H1 (cell line): ENCODE results near the gene EGF. TPM values are rescaled to one million over a fixed set of nuclear protein-coding genes. Genes with fewer than 3 reads are reported as not detected.

ENCODE experiments used
- CTCF ChIA-PET: fragments of 300-600 bp; sonication (Branson Sonifier 250); formaldehyde crosslinking; loops from one replicate; lab custom pipeline; 2021; ENCODE audit not compliant: partially characterized antibody; lab: Charles Lee
- POLR2A ChIA-PET: fragments of 300-600 bp; sonication (Branson Sonifier 250); formaldehyde crosslinking; loops from one replicate; lab custom pipeline; 2021; ENCODE audit warnings: inconsistent platforms; ENCODE audit not compliant: partially characterized antibody; lab: Charles Lee
- DNase-seq, 2 experiments: peaks; one replicate each; pipeline versions ENCODE4 v3.0.0 to v3.0.0-alpha.2; 2010 to 2022; ENCODE audit warnings: low spot score in 2 of 2, low read depth in 1 of 2, mixed read lengths in 1 of 2
- FAIRE-seq: peaks from 2 replicates; lab custom pipeline; 2011; peaks lifted over from hg19 to GRCh38; lab: Jason Lieb, UNC
- H2AFZ ChIP-seq: 2 replicates; pipeline ENCODE4 v1.8.1; 2012; ENCODE audit warnings: low read length, inconsistent platforms
- H2AK5ac ChIP-seq: 2 replicates; pipeline ENCODE4 v1.6.1; 2013; ENCODE audit warnings: low read depth, low read length
- H2BK120ac ChIP-seq: replicated peaks from 2 replicates; pipeline ENCODE3; 2013; ENCODE audit warnings: low read depth, low read length, inconsistent platforms
- H2BK12ac ChIP-seq: 2 replicates; pipeline ENCODE4 v1.6.1; 2013; ENCODE audit warnings: low read depth, low read length
- H2BK15ac ChIP-seq: 2 replicates; pipeline ENCODE4 v1.6.1; 2013; ENCODE audit warnings: low read length
- H2BK20ac ChIP-seq: 2 replicates; pipeline ENCODE4 v1.6.1; 2013; ENCODE audit warnings: low read length
- H2BK5ac ChIP-seq: 2 replicates; pipeline ENCODE4 v1.6.1; 2013; ENCODE audit warnings: low read depth, low read length
- H3K14ac ChIP-seq: 2 replicates; pipeline ENCODE4 v1.6.1; 2013; ENCODE audit warnings: inconsistent platforms; ENCODE audit not compliant: insufficient read length
- H3K18ac ChIP-seq: 2 replicates; pipeline ENCODE4 v1.6.1; 2013; ENCODE audit warnings: low read length; ENCODE audit errors: extremely low read depth
- H3K23ac ChIP-seq: 2 replicates; pipeline ENCODE4 v1.6.1; 2013; ENCODE audit warnings: inconsistent platforms; ENCODE audit not compliant: insufficient read length
- H3K23me2 ChIP-seq: 2 replicates; pipeline ENCODE4 v1.6.1; 2013; ENCODE audit warnings: low read depth, low read length
- H3K27ac ChIP-seq: 2 replicates; pipeline ENCODE4 v1.6.1; 2011; ENCODE audit warnings: low read depth, low read length, inconsistent platforms
- H3K27me3 ChIP-seq, 4 experiments: replicated peaks in 1 of 4; 1 replicate in 1 of 4; 2 replicates in 3 of 4; pipeline versions ENCODE4 v1.6.1 to v1.8.1; 2011 to 2013; ENCODE audit warnings: low read length in 3 of 4, mild to moderate bottlenecking in 3 of 4, inconsistent platforms in 2 of 4, mixed read lengths in 2 of 4, moderate library complexity in 1 of 4; ENCODE audit not compliant: control insufficient read depth in 3 of 4, insufficient read depth in 3 of 4; ENCODE audit errors: extremely low read depth in 1 of 4
- H3K36me3 ChIP-seq, 4 experiments: 2 replicates each; pipeline versions ENCODE4 v1.6.1 to v1.8.1; 2011 to 2013; ENCODE audit warnings: mild to moderate bottlenecking in 4 of 4, low read length in 3 of 4, moderate library complexity in 2 of 4, control low read depth in 1 of 4, inconsistent platforms in 1 of 4; ENCODE audit not compliant: insufficient read depth in 4 of 4, control insufficient read depth in 2 of 4
- H3K4ac ChIP-seq: replicated peaks from 2 replicates; pipeline ENCODE3; 2013; ENCODE audit warnings: low read length, low read depth, mixed read lengths, inconsistent platforms; ENCODE audit not compliant: insufficient read length
- H3K4me1 ChIP-seq, 4 experiments: replicated peaks in 1 of 4; 1 replicate in 1 of 4; 2 replicates in 3 of 4; pipeline versions ENCODE4 v1.6.1 to v1.8.1; 2011 to 2013; ENCODE audit warnings: low read length in 3 of 4, inconsistent platforms in 2 of 4, mixed read lengths in 1 of 4; ENCODE audit not compliant: insufficient read depth in 4 of 4, control insufficient read depth in 3 of 4
- H3K4me2 ChIP-seq, 2 experiments: 2 replicates each; pipeline versions ENCODE4 v1.6.1 to v1.8.1; 2011 to 2013; ENCODE audit warnings: low read depth in 2 of 2, low read length in 2 of 2, control low read depth in 1 of 2, inconsistent platforms in 1 of 2, mild to moderate bottlenecking in 1 of 2; ENCODE audit not compliant: insufficient read depth in 1 of 2
- H3K4me3 ChIP-seq, 4 experiments: fragments of 200-600, 300-600 bp in 1 of 4; sonication (generic), shearing (Covaris generic), sonication (Bioruptor Twin) in 1 of 4; 2 replicates each; pipeline versions ENCODE4 v1.5.1 to v1.8.1; 2011 to 2016; ENCODE audit warnings: low read length in 4 of 4, low read depth in 3 of 4, control low read depth in 2 of 4, inconsistent platforms in 2 of 4, mild to moderate bottlenecking in 2 of 4, mixed read lengths in 1 of 4, moderate library complexity in 1 of 4; ENCODE audit not compliant: insufficient read depth in 2 of 4; ENCODE audit errors: extremely low read depth in 1 of 4
- H3K56ac ChIP-seq: replicated peaks from 2 replicates; pipeline ENCODE3; 2013; ENCODE audit warnings: low read depth, mild to moderate bottlenecking, mixed read lengths, low read length, inconsistent platforms; ENCODE audit not compliant: insufficient read length
- H3K79me1 ChIP-seq: 2 replicates; pipeline ENCODE4 v1.6.1; 2013; ENCODE audit warnings: low read depth, low read length, control low read depth
- H3K79me2 ChIP-seq, 2 experiments: 2 replicates each; pipeline versions ENCODE4 v1.6.1 to v1.8.1; 2012 to 2013; ENCODE audit warnings: low read length in 2 of 2, mild to moderate bottlenecking in 2 of 2, inconsistent platforms in 1 of 2; ENCODE audit not compliant: insufficient read depth in 2 of 2, control insufficient read depth in 1 of 2
- H3K9ac ChIP-seq, 4 experiments: replicated peaks in 1 of 4; 1 replicate in 1 of 4; 2 replicates in 3 of 4; pipeline versions ENCODE4 v1.6.1 to v1.8.1; 2011 to 2013; ENCODE audit warnings: low read depth in 3 of 4, low read length in 3 of 4, control low read depth in 2 of 4, mild to moderate bottlenecking in 2 of 4, moderate library complexity in 2 of 4, inconsistent platforms in 1 of 4; ENCODE audit errors: extremely low read depth in 1 of 4
- H3K9me3 ChIP-seq, 2 experiments: 2 replicates each; pipeline versions ENCODE4 v1.6.1 to v1.8.1; 2012 to 2013; ENCODE audit warnings: mild to moderate bottlenecking in 2 of 2, moderate library complexity in 2 of 2, control low read depth in 1 of 2, inconsistent platforms in 1 of 2, low read depth in 1 of 2, low read length in 1 of 2, mixed read lengths in 1 of 2; ENCODE audit not compliant: insufficient read depth in 2 of 2
- H4K20me1 ChIP-seq, 2 experiments: replicated peaks in 1 of 2; 2 replicates each; pipeline versions ENCODE3 to v1.8.1; 2011 to 2013; ENCODE audit warnings: inconsistent platforms in 2 of 2, low read length in 2 of 2, mild to moderate bottlenecking in 1 of 2; ENCODE audit not compliant: insufficient read depth in 2 of 2, control insufficient read depth in 1 of 2
- H4K5ac ChIP-seq: 2 replicates; pipeline ENCODE4 v1.6.1; 2013; ENCODE audit warnings: low read length, low read depth, mixed read lengths, inconsistent platforms; ENCODE audit not compliant: insufficient read length
- H4K8ac ChIP-seq: 2 replicates; pipeline ENCODE4 v1.8.0; 2013; ENCODE audit warnings: mild to moderate bottlenecking, moderate library complexity, low read length, inconsistent platforms; ENCODE audit not compliant: insufficient read depth; ENCODE audit errors: extremely low read depth
- H4K91ac ChIP-seq: replicated peaks from 2 replicates; pipeline ENCODE3; 2013; ENCODE audit warnings: low read length, mixed read lengths, inconsistent platforms; ENCODE audit not compliant: insufficient read length
- ATF3 ChIP-seq: IDR thresholded peaks from 2 replicates; pipeline ENCODE4 v1.6.1; 2011; ENCODE audit warnings: low read depth, mild to moderate bottlenecking, low read length; ENCODE audit not compliant: insufficient read depth
- CHD2 ChIP-seq: IDR thresholded peaks from 2 replicates; pipeline ENCODE4 v1.6.1; 2012; ENCODE audit warnings: low read length, improper control_type of control experiment
- HDAC2 ChIP-seq, 2 experiments: fragments of 300-600 bp in 1 of 2; sonication (generic) in 1 of 2; IDR thresholded peaks; 2 replicates each; pipeline ENCODE4 v1.6.1; 2011 to 2012; ENCODE audit warnings: low read depth in 2 of 2, low read length in 2 of 2, mild to moderate bottlenecking in 2 of 2, moderate library complexity in 2 of 2, borderline replicate concordance in 1 of 2, inconsistent platforms in 1 of 2
- NRF1 ChIP-seq: IDR thresholded peaks from 2 replicates; pipeline ENCODE4 v1.6.1; 2011; ENCODE audit warnings: mild to moderate bottlenecking, low read depth, low read length, improper control_type of control experiment
- WGBS, 2 experiments: shearing (Covaris generic) in 1 of 2; methylation state at CpG; one replicate each; pipeline versions ENCODE4 v1.1.6 to v1.1.7; 2013 to 2015; ENCODE audit warnings: low lambda C conversion rate in 2 of 2, mixed read lengths in 2 of 2, inconsistent platforms in 1 of 2, low coverage in 1 of 2, missing lambda C conversion rate in 1 of 2; ENCODE audit not compliant: insufficient replicate concordance in 2 of 2, insufficient coverage in 1 of 2, insufficient read length in 1 of 2; ENCODE audit errors: extremely low coverage in 1 of 2, missing lambda C conversion rate in 1 of 2; 5-methylcytosine and 5-hydroxymethylcytosine counted together
- polyA plus RNA-seq, 7 experiments: library from polyadenylated mRNA; depleted of rRNA in 3 of 7; stranded (reverse) in 5 of 7; unstranded in 2 of 7; fragments of >200 nt in 5 of 7; fragments of 200-250 nt in 2 of 7; gene quantifications; 1 replicate in 5 of 7; 2 replicates in 1 of 7; 4 replicates in 1 of 7; pipeline versions ENCODE4 v1.2.1 to v1.2.3, GENCODE V29; 2011 to 2013; ENCODE audit warnings: missing spikeins in 2 of 7, mixed read lengths in 2 of 7
- total RNA-seq: library from RNA; stranded (reverse); fragmentation: NEBNext Ultra II Directional; extraction: Animal tissue kit (Norgen Biotek cat#: 25700); gene quantifications from 2 replicates; pipeline ENCODE4 v1.2.1, GENCODE V29; 2021

Gene EGF
- total and polyA plus RNA-seq, 2 of the 8 experiments (the other 6 are each of a cell fraction or from before 2014, with no cell fraction given), result 1.5 to 2.6 TPM

GRCh38 chr4:109878355-109878754 lies 34.3 kb upstream of the EGF start:
- no peaks in the 10 kb centered on the region for H4K20me1 ChIP-seq
- no peak overlapping the region for H2BK15ac ChIP-seq
- 89% methylated on average over 2 of the region's 2 CpGs; no CpG with 5 or more reads in 1 of the 2 experiments for WGBS, 2 experiments
- no peak for FAIRE-seq
- H3K23ac ChIP-seq, result no peak overlapping the region
- no peak overlapping the region for H2AFZ ChIP-seq
- H3K4ac ChIP-seq, result no peak overlapping the region
- H3K23me2 ChIP-seq, result no peaks in the 10 kb centered on the region
- POLR2A ChIA-PET, result interaction anchor here (0.6 kb wide), 1 partner anchor 40 kb away, joined by 5 read pairs; no protein-coding TSS in a partner anchor
- no peak overlapping the region for H3K14ac ChIP-seq
- H4K8ac ChIP-seq, result no peak overlapping the region
- CTCF ChIA-PET, result no interaction called here
- no peaks in the 10 kb centered on the region for H3K27me3 ChIP-seq
- H2BK5ac ChIP-seq, result no peak overlapping the region
- H4K5ac ChIP-seq, result no peak overlapping the region
- no peak overlapping the region for H2BK20ac ChIP-seq
- H3K18ac ChIP-seq, result no peak overlapping the region
- H2AK5ac ChIP-seq, result no peak overlapping the region
- no peak overlapping the region for H4K91ac ChIP-seq
- no peaks in the 10 kb centered on the region for H3K36me3 ChIP-seq
- H3K4me3 ChIP-seq, result no peak overlapping the region
- no peaks in the 10 kb centered on the region for H3K9me3 ChIP-seq
- TF ChIP-seq ATF3 (no peak), HDAC2 (IDR thresholded peaks at IDR 0.05; ENCODE audit: borderline replicate concordance in 1 of 2, low read depth in 2 of 2, low read length in 2 of 2) (no peak), CHD2 (no peak), NRF1 (no peak)
- TF ChIP-seq, all 59 proteins: peak for 0
- Histone ChIP-seq H3K9ac (no peak overlapping the region), H2BK120ac (no peak overlapping the region), H3K56ac (no peak overlapping the region), H3K27ac (no peak overlapping the region), H2BK12ac (no peak overlapping the region), H3K79me1 (no peaks in the 10 kb centered on the region), H3K4me2 (no peak overlapping the region), H3K79me2 (no peaks in the 10 kb centered on the region), H3K4me1 (no peaks in the 10 kb centered on the region)
- DNase-seq, result no peak
